Naive thymus-derived CD8-positive, alpha-beta T cell (primary cell): Measurements from ENCODE around the gene HCFC2. TPM values are rescaled to one million over a fixed set of nuclear protein-coding genes. Genes with fewer than 3 reads are reported as not detected.
"Not testable (repeated sequence)": the region's sequence is repeated elsewhere in the genome, so short reads cannot be mapped to it uniquely, and the experiment has no call there.

Source experiments
- ATAC-seq, 2 donors: fragments of 150-1000 bp; cut with Tn5 transposase in 1 of 2; sonication (Bioruptor Pico), chemical (Tn5 transposase) in 1 of 2; 1 replicate in 1 of 2; 2 replicates in 1 of 2; pipeline ENCODE4 v1.10.0; 2021; ENCODE audit warnings: mild to moderate bottlenecking in 2 of 2, moderate library complexity in 2 of 2
- POLR2A ChIA-PET: fragments of 350-600 bp; sonication (Branson Sonifier 250); formaldehyde crosslinking; loops from one replicate; lab custom pipeline; 2021; ENCODE audit warnings: antibody characterized with exemption; lab: Charles Lee
- DNase-seq, 10 donors: peaks; one replicate each; pipeline versions ENCODE4 v3.0.0 to v3.0.0-alpha.2; 2020 to 2022
- H3K27ac Mint-ChIP-seq, 10 donors: one replicate each; pipeline ENCODE4 v1.8.0; 2020 to 2022; ENCODE audit warnings: mild to moderate bottlenecking in 10 of 10, mixed read lengths in 10 of 10, moderate library complexity in 4 of 10, inconsistent platforms in 1 of 10
- H3K27me3 Mint-ChIP-seq, 5 donors: one replicate each; pipeline ENCODE4 v1.8.0; 2021 to 2022; ENCODE audit warnings: mixed read lengths in 5 of 5
- H3K36me3 Mint-ChIP-seq, 3 donors: one replicate each; pipeline ENCODE4 v1.8.0; 2020 to 2022; ENCODE audit warnings: mixed read lengths in 3 of 3, mild to moderate bottlenecking in 2 of 3, inconsistent platforms in 1 of 3
- H3K4me1 Mint-ChIP-seq, 4 donors: one replicate each; pipeline ENCODE4 v1.8.0; 2021 to 2022; ENCODE audit warnings: mixed read lengths in 4 of 4
- H3K4me3 Mint-ChIP-seq, 10 donors: one replicate each; pipeline ENCODE4 v1.8.0; 2020 to 2022; ENCODE audit warnings: mild to moderate bottlenecking in 10 of 10, mixed read lengths in 10 of 10, moderate library complexity in 6 of 10, inconsistent platforms in 1 of 10
- H3K9me3 Mint-ChIP-seq, 9 donors: one replicate each; pipeline ENCODE4 v1.8.0; 2020 to 2022; ENCODE audit warnings: mixed read lengths in 9 of 9, mild to moderate bottlenecking in 3 of 9, inconsistent platforms in 1 of 9, moderate library complexity in 1 of 9
- polyA plus RNA-seq, 3 donors: library from polyadenylated mRNA; unstranded; fragments of 300-500 nt; fragmentation: Illumina TruSeq; gene quantifications; one replicate each; pipeline ENCODE4 v1.2.3, GENCODE V29; 2021
- total RNA-seq, 8 experiments: library from RNA in 2 of 8; stranded (reverse) in 2 of 8; gene quantifications; one replicate each; pipeline ENCODE4 v1.2.3 and lab custom pipeline; 2021 to 2026

HCFC2 gene
- total and polyA plus RNA-seq, 5 experiments from 2014 or later: 4.1 to 17.1 (median 6.9) TPM

- H3K27me3 Mint-ChIP-seq: no peaks in the 10 kb centered on the region
- no peak overlapping the region for H3K4me3 Mint-ChIP-seq
- DNase-seq (no peak), ATAC-seq (no peak)
- peaks cover 9 to 11% (median 10%) of the 10 kb centered on the region in 4 donors for H3K4me1 Mint-ChIP-seq
- H3K36me3 Mint-ChIP-seq: peaks cover 0 to 35% (median 0%) of the 10 kb centered on the region in 3 donors
- POLR2A ChIA-PET: interaction anchor here (0.6 kb wide), 1 partner anchor 140 kb away, joined by 3 read pairs; the partner anchor contains the start of gene TDG
- H3K27ac Mint-ChIP-seq: peak overlapping the region in 1 of 10 donors; percentile 34
- no peaks in the 10 kb centered on the region for H3K9me3 Mint-ChIP-seq
These were observed 41.1 kb downstream of the HCFC2 start for GRCh38 chr12:104105461-104105860.

GRCh38 chr12:104106965-104107364 is 42.6 kb downstream of the HCFC2 start:
- Mint-ChIP-seq H3K4me1 (peaks cover 10 to 12% (median 11%) of the 10 kb centered on the region in 4 donors), H3K36me3 (peaks cover 0 to 23% (median 0%) of the 10 kb centered on the region in 3 donors), H3K9me3 (no peaks in the 10 kb centered on the region), H3K4me3 (no peak overlapping the region), H3K27me3 (no peaks in the 10 kb centered on the region), H3K27ac (no peak overlapping the region)
- ATAC-seq: no peak
- DNase-seq: no peak
- POLR2A ChIA-PET: no interaction called here

DNA sequence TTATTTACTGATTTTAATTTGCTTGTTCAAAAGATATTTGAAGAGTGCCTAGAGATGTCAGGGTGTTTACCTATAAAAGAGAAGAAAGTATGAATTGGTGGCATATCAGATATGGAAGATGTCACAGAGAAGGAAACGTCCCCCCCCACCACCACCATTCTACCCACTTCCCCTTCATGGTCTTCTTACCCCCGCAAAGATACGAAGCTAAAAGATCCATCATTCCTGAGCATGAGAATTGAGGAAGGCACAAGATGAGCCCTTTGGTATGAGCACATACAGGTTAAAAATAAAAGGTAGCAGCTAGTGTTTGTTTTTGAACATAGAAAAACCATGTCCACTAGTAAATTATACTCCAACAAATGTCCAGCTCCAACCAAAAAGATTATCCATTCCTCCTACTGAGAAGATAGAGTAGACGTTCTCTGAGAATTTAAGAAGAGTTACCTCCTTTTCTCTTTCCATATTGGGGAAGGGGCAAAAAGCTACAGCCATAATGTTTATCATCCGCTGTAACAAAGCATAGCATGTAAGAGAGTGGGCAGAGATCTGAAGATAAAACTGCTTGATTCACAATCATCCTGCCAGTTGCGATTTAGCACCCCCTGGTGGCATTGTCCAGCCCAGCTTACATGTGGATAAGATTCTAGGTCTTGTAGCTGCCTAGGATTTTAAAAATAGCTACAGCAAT is 44.6 kb downstream of the HCFC2 start:
- Mint-ChIP-seq H3K27me3 (no peaks in the 10 kb centered on the region), H3K27ac (peak overlapping the region; percentile 0 to 84 (median 62)), H3K4me3 (peak overlapping the region; percentile 21 to 81 (median 77)), H3K36me3 (peaks cover 0 to 14% (median 0%) of the 10 kb centered on the region in 3 donors), H3K4me1 (peaks cover 10 to 12% (median 11%) of the 10 kb centered on the region in 4 donors), H3K9me3 (no peaks in the 10 kb centered on the region)
- ATAC-seq (peak; percentile 99), DNase-seq (peak; percentile 73 to 94 (median 84))
- POLR2A ChIA-PET: interaction anchor here (0.7 to 1.4 kb wide), 7 partner anchors 13 to 207 kb away, joined by 3 to 7 read pairs (median 4); partner anchors contain the start of genes HSP90B1, NFYB and TDG

DNA sequence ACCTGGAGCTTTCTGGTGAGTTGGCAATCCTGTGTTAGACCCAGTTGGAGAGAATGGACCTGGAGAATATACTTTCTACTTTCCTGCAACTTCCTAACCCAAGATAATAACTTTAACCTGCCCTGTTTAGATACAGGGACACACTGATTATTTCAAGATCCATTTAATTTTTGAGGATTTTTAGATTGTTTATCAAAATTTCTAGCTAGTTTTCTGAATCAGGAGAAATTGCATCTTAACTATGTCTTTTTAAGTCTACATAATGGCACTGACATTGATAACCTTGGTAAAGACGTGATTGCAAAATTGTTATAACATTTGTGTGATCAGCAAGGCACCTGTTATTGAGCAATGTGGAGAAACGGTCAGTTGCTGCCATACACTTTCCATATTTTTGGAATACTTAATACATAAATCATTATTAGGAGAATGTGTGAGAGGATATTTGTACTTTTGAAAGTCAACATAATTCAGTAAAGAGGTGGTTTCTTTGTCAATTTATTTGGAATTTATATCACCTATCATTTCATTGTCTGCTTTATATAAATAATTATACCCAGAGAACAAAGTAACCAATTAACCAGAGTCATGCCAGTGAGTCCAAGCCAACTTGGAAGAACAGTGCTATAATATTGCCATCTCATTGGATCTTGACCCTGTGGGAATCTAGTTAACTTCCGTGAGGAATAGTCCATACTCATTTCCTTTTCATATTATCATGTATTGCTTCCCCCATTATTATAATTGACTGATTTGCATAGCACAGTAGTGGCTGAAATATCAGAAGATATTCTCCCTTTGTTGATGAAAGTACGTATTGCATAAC is 45.3 kb downstream of the HCFC2 start:
- no peak for DNase-seq
- Mint-ChIP-seq H3K4me3 (peak overlapping the region in 1 of 10 donors; percentile 72), H3K27me3 (no peaks in the 10 kb centered on the region), H3K4me1 (peaks cover 10 to 12% (median 11%) of the 10 kb centered on the region in 4 donors), H3K36me3 (peaks cover 0 to 21% (median 0%) of the 10 kb centered on the region in 3 donors), H3K27ac (peak overlapping the region in 3 of 10 donors; percentile 46 to 84 (median 74)), H3K9me3 (no peaks in the 10 kb centered on the region)
- no peak for ATAC-seq
- POLR2A ChIA-PET: interaction anchor here (0.8 to 1.4 kb wide), 6 partner anchors 12 to 208 kb away, joined by 3 to 7 read pairs (median 4); partner anchors contain the start of genes HSP90B1 and TDG

GRCh38 chr12:104114834-104115586 is 50.7 kb downstream of the HCFC2 start:
- not testable (repeated sequence) for H3K4me1 Mint-ChIP-seq, H3K27me3 Mint-ChIP-seq

GRCh38 chr12:104115587-104115975 is 51.2 kb downstream of the HCFC2 start:
- Mint-ChIP-seq H3K9me3 (no peaks in the 10 kb centered on the region), H3K27ac (peak overlapping the region in 8 of 10 donors; percentile 5 to 83 (median 58)), H3K27me3 (no peaks in the 10 kb centered on the region), H3K4me1 (peaks cover 1 to 6% (median 2%) of the 10 kb centered on the region in 4 donors), H3K4me3 (no peak overlapping the region), H3K36me3 (peaks cover 0 to 53% (median 10%) of the 10 kb centered on the region in 3 donors)
- ATAC-seq (no peak), DNase-seq (no peak)
- POLR2A ChIA-PET: no interaction called here

More at GRCh38 chr12:104114834-104115586, 50.7 kb downstream of the HCFC2 start:
- peak overlapping the region in 3 of 10 donors; percentile 5 to 58 (median 25) for H3K27ac Mint-ChIP-seq
- H3K9me3 Mint-ChIP-seq, ATAC-seq, POLR2A ChIA-PET, DNase-seq, H3K4me3 Mint-ChIP-seq: not testable (repeated sequence)
- peaks cover 0 to 47% (median 6%) of the 10 kb centered on the region in 3 donors for H3K36me3 Mint-ChIP-seq

DNA sequence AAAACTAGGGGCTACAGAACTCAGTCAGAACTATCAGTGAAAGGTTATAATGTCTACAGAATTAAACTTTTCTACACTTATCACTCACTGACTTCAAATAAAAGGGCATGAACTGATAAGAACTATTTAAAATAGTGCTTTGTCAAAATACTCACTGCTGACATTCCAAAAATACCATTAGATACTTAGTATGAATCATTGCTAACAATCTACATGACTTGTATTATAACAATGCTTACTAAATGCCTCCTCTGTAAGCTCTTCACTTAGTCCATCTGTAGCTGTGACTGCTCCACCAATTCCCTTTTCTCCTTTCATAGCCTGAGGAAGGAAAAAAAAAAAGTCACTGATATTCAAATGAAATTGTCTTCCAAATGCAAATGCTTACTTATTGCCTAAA is 56.7 kb downstream of the HCFC2 start:
- POLR2A ChIA-PET: no interaction called here
- peaks cover 7 to 77% (median 11%) of the 10 kb centered on the region in 3 donors for H3K36me3 Mint-ChIP-seq
- ATAC-seq (no peak), DNase-seq (no peak)
- no peak overlapping the region for H3K4me3 Mint-ChIP-seq
- H3K9me3 Mint-ChIP-seq: no peaks in the 10 kb centered on the region
- peaks cover 0 to under 1% (median 0%) of the 10 kb centered on the region in 4 donors for H3K4me1 Mint-ChIP-seq
- no peak overlapping the region for H3K27ac Mint-ChIP-seq
- H3K27me3 Mint-ChIP-seq: no peaks in the 10 kb centered on the region

- Mint-ChIP-seq H3K4me1 (no peaks in the 10 kb centered on the region), H3K4me3 (no peak overlapping the region), H3K27me3 (no peaks in the 10 kb centered on the region), H3K9me3 (no peaks in the 10 kb centered on the region), H3K36me3 (peaks cover 9 to 86% (median 16%) of the 10 kb centered on the region in 3 donors), H3K27ac (peak overlapping the region in 1 of 10 donors; percentile 43)
- POLR2A ChIA-PET: interaction anchor here (0.9 kb wide), 1 partner anchor 13 kb away, joined by 3 read pairs; no protein-coding TSS in a partner anchor
- DNase-seq (no peak), ATAC-seq (no peak)
These were observed 58.0 kb downstream of the HCFC2 start for GRCh38 chr12:104122298-104122697.

- H3K4me3 Mint-ChIP-seq: no peak overlapping the region
- no peaks in the 10 kb centered on the region for H3K9me3 Mint-ChIP-seq
- POLR2A ChIA-PET: no interaction called here
- H3K36me3 Mint-ChIP-seq: peaks cover 5 to 83% (median 11%) of the 10 kb centered on the region in 3 donors
- peaks cover 4 to 21% (median 11%) of the 10 kb centered on the region in 4 donors for H3K4me1 Mint-ChIP-seq
- H3K27me3 Mint-ChIP-seq: no peaks in the 10 kb centered on the region
- DNase-seq: no peak
- ATAC-seq: no peak
- peak overlapping the region in 1 of 10 donors; percentile 2 for H3K27ac Mint-ChIP-seq
These were observed 62.2 kb downstream of the HCFC2 start for GRCh38 chr12:104126548-104126947.

GRCh38 chr12:104130760-104131159 is 66.4 kb downstream of the HCFC2 start:
- POLR2A ChIA-PET: no interaction called here
- Mint-ChIP-seq H3K9me3 (no peaks in the 10 kb centered on the region), H3K27me3 (no peaks in the 10 kb centered on the region), H3K36me3 (peaks cover 4 to 56% (median 8%) of the 10 kb centered on the region in 3 donors), H3K27ac (peak overlapping the region in 5 of 10 donors; percentile 3 to 45 (median 20)), H3K4me1 (peaks cover 12 to 30% (median 20%) of the 10 kb centered on the region in 4 donors), H3K4me3 (no peak overlapping the region)
- ATAC-seq (no peak), DNase-seq (no peak)

GRCh38 chr12:104131609-104132008 is 67.3 kb downstream of the HCFC2 start:
- Mint-ChIP-seq H3K4me1 (peaks cover 13 to 33% (median 23%) of the 10 kb centered on the region in 4 donors), H3K27ac (peak overlapping the region in 2 of 10 donors; percentile 5 to 12)
- POLR2A ChIA-PET: no interaction called here

More at GRCh38 chr12:104131609-104132008, 67.3 kb downstream of the HCFC2 start:
- ATAC-seq (no peak), DNase-seq (no peak)
- H3K36me3 Mint-ChIP-seq: peaks cover 0 to 47% (median 2%) of the 10 kb centered on the region in 3 donors
- H3K4me3 Mint-ChIP-seq: no peak overlapping the region
- no peaks in the 10 kb centered on the region for H3K27me3 Mint-ChIP-seq
- H3K9me3 Mint-ChIP-seq: no peaks in the 10 kb centered on the region
